OCI-M2 (cell line): ENCODE measurements around the gene TMEM62.

Experiments
- DNase-seq: peaks from one replicate; lab custom pipeline; 2025; ENCODE audit not compliant: unreplicated experiment; lab: John Stamatoyannopoulos, UW

The TMEM62 gene

GRCh38 chr15:43226436-43227305 is 93.3 kb downstream of the TMEM62 start:
- no peak for DNase-seq

DNA sequence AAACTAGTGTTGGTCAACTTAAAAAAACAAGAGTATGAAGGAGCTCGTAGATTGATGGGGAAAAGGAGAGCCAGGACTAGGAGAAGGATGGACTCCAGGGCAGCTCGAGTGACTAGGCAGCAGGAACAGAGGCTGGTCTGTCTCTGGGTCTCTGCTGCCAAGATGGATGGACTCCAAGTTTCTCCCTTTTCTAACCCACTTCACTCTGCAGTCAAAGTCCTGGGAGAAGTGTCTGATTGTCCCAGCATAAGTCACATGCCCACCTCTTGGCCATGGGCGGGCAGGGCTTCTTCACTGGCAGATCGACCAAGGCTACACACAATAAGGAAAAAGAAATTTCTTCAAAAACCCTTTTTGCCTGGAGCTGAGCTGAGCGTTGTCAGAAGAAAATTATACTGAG is 96.6 kb downstream of the TMEM62 start:
- DNase-seq: no peak

DNA sequence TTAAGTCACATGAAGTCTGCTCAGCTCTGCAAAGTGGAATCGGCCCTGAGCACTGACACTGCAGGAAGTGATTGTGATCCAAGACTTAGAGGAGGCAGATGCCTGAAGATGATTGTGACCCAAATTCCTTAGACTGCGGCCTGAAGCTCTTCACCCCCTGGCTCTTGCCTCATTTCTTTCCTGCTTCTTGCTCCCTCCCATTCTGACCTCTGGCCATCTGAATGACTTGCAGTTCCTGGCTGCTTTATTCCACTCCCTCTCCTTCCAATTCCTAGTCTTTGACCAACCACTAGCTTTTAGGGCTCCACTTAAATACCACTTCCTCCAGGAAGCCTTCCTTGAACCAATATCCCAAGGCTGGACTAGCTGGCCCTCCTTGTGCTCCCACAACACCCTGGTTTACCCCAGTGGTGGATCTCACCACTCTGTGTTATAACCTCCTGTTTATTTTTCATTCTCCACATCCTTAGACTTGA is 97.3 kb downstream of the TMEM62 start:
- DNase-seq: no peak

DNA sequence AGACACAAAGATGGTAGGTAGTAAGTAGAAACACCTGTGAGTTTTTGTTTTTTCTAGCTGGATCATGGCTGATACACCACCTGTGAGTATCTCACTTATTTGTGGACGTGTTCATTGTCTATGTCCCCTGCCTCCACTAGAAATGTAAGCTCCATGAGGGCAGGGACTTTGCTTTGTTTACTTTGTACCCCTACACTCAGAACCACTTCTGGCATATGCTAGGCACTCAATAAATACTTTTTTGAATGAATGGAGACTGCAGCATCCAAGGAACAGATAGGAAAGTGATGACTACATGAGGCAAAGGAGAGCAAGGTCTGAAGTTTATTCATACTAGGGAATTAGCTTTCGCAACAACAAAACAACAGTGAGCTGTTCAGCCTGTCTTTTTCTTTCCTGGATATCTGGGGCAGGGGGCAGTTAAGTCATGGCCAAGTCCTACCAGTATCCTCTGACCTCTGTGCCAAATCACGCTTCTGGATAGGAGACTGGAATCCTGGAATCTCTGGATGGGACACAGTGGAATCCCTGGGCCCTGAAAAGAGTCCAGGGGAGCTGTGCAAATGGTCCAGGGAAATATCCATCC is 99.0 kb downstream of the TMEM62 start:
- DNase-seq: no peak
